ENCODE measurements around the gene KRTAP4-2. TPM values are rescaled to one million over a fixed set of nuclear protein-coding genes. Genes with fewer than 3 reads are reported as not detected.

KRTAP4-2 gene
- total and polyA plus RNA-seq, 2 of the 13 experiments (the other 11 are each of a cell fraction or from before 2014, with no cell fraction given): not detected

DNA sequence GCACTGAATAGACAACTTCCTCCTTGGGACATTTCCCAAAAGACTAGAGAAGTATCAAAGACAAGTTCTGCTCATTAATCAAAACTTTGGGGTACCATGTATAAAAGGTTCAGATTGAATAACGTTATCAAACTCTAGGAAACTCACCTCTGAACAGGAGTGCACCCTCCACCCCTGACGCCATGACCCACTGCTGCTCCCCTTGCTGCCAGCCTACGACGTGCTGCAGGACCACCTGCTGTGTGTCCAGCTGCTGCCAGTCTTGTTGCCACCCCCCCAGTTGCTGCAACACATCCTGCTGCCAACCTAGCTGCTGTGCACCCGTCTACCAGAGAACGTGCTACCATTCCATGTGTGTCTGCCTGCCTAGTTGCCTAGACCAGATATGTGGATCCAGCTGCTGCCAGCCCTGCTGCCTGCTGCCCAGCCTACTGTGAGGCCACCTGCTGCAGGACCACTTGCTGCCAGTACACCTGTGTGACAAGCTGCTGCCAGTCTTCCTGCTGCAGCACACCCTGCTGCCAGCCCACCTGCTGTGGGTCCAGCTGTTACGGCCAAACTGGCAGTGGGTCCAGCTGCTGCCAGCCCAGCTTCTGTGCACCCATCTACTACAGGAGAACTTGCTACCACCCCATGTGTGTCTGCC, 34.6 kb upstream of the KRTAP4-2 start:
- in situ Hi-C loops (cut with HindIII; ENCODE audit: extremely low pct_ligation_motif_present, low pct_unique_long_range_greater_than_20kb) (no loop called here), intact Hi-C loops (cut with micrococcal nuclease; ENCODE audit: unreplicated experiment) (no loop called here)
- POLR2A ChIA-PET: no interaction called here
- no peak for TF ChIP-seq TBP (CRISPR knock-in tag; IDR thresholded peaks at IDR 0.05)
- no peak for TF ChIP-seq ZNF30 (CRISPR knock-in tag; IDR thresholded peaks at IDR 0.05)
- 0 out of 2 replicates have a peak, but pooled peaks have one; percentile 44 for TF ChIP-seq GPN1 (CRISPR knock-in tag; IDR thresholded peaks at IDR 0.05; ENCODE audit: borderline replicate concordance)
- no peak for TF ChIP-seq ZIK1 (CRISPR knock-in tag; IDR thresholded peaks at IDR 0.05; ENCODE audit: borderline replicate concordance, low read depth)
- H3K4me2 ChIP-seq (ENCODE audit: low read depth, low read length): no peak overlapping the region
- 0% methylated on average over 6 of the region's 7 CpGs for WGBS (ENCODE audit: low lambda C conversion rate)
- FAIRE-seq: no peak
- H3K9me3 ChIP-seq (ENCODE audit: low read length): 0 out of 2 replicates have a peak, but pooled peaks cover 2% of the 10 kb centered on the region
- no peak for DNase-seq (ENCODE audit: low spot score)
- BruUV-seq (replicated peaks): no TSS peak
- H3K27me3 ChIP-seq (ENCODE audit: control insufficient read depth in 1 of 2, insufficient read depth in 2 of 2, low read length in 2 of 2): peaks cover 0 to 33% of the 10 kb centered on the region in 2 experiments; a peak in 3 of 5 replicates
- H3K27ac ChIP-seq (ENCODE audit: extremely low read length, insufficient read depth, low read length): no peak overlapping the region
- H3K4me1 ChIP-seq (ENCODE audit: insufficient read depth, low read length): peaks cover 6% of the 10 kb centered on the region; the same call in 1 of the 2 replicates
- CTCF ChIA-PET (ENCODE audit: low intra/inter-chr PET ratio, low total read pairs): no interaction called here
- H3K4me3 ChIP-seq (replicated peaks in 1 of 3; ENCODE audit: insufficient read depth in 1 of 3, low read depth in 2 of 3, low read length in 3 of 3): no peak overlapping the region
- no peaks in the 10 kb centered on the region for H3K79me2 ChIP-seq (ENCODE audit: insufficient read depth, low read length)
- ATAC-seq: no peak
- no peaks in the 10 kb centered on the region for H4K20me1 ChIP-seq (ENCODE audit: insufficient read depth, low read length)
- H2AFZ ChIP-seq (ENCODE audit: low read length): no peak overlapping the region
- H3K9ac ChIP-seq (ENCODE audit: insufficient read depth, low read depth, low read length): no peak overlapping the region
- H3K36me3 ChIP-seq (replicated peaks in 1 of 2; ENCODE audit: control insufficient read depth in 1 of 2, insufficient read depth in 2 of 2, low read length in 2 of 2): no peaks in the 10 kb centered on the region

DNA sequence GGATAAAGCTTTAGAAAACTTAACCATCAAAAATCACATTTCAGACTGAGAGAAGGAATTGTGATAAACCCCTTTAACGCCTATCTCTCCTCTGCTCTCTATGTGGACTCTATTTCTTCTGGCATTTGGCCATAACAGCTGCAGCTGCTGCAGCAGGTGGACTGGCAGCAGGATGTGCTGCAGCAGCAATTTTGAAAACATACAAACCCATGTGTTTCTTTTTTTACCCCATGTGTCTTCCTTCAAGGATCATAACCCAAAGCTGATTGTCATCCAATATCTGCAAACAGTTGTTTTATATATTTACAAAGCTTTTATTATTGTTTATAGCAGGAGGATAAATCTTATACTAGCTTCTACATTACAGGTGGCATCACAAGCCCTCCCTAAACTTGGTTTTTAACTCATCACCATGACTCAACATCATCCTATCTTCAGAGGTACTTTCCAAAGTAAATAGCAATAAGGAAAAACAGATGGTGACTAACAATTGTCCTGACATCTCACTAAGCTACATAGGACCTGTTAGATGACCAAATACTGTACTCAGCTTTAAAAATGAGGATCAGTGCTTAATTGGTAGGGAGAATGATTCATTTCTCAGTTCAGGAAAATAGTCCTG, 33.9 kb upstream of the KRTAP4-2 start:
- no peak overlapping the region for H3K9ac ChIP-seq (ENCODE audit: insufficient read depth, low read depth, low read length)
- no peak for TF ChIP-seq ATRX (CRISPR knock-in tag; IDR thresholded peaks at IDR 0.05; ENCODE audit: borderline replicate concordance)
- peak; percentile 99 for TF ChIP-seq MNT (IDR thresholded peaks at IDR 0.05)
- TF ChIP-seq MXD4 (CRISPR knock-in tag; IDR thresholded peaks at IDR 0.05): no peak
- TF ChIP-seq DPF2 (CRISPR knock-in tag; IDR thresholded peaks at IDR 0.05; ENCODE audit: borderline replicate concordance, low read depth): no peak
- no peak for TF ChIP-seq ELF3 (CRISPR knock-in tag; IDR thresholded peaks at IDR 0.05)
- 0 out of 4 replicates have a peak, but pooled peaks of 1 of the 2 experiments have one; percentile 12 for TF ChIP-seq MAFK (conservative IDR thresholded peaks at IDR 0.05 in 1 of 2, IDR thresholded peaks at IDR 0.05 in 1 of 2; ENCODE audit: low read length in 2 of 2)
- H3K9me3 ChIP-seq (ENCODE audit: low read length): 0 out of 2 replicates have a peak, but pooled peaks cover 5% of the 10 kb centered on the region
- ATAC-seq (no peak), DNase-seq (ENCODE audit: low spot score) (no peak), FAIRE-seq (no peak)
- 0% methylated on average over 1 of the region's 1 CpG for WGBS (ENCODE audit: low lambda C conversion rate)
- BruUV-seq (replicated peaks): no TSS peak
- H4K20me1 ChIP-seq (ENCODE audit: insufficient read depth, low read length): no peaks in the 10 kb centered on the region
- CTCF ChIA-PET (ENCODE audit: low intra/inter-chr PET ratio, low total read pairs): no interaction called here
- no peak overlapping the region for H2AFZ ChIP-seq (ENCODE audit: low read length)
- no peaks in the 10 kb centered on the region for H3K79me2 ChIP-seq (ENCODE audit: insufficient read depth, low read length)
- no peak overlapping the region for H3K4me3 ChIP-seq (replicated peaks in 1 of 3; ENCODE audit: insufficient read depth in 1 of 3, low read depth in 2 of 3, low read length in 3 of 3)
- POLR2A ChIA-PET: no interaction called here
- H3K36me3 ChIP-seq (replicated peaks in 1 of 2; ENCODE audit: control insufficient read depth in 1 of 2, insufficient read depth in 2 of 2, low read length in 2 of 2): no peaks in the 10 kb centered on the region
- H3K4me1 ChIP-seq (ENCODE audit: insufficient read depth, low read length): peaks cover 6% of the 10 kb centered on the region; the same call in 1 of the 2 replicates
- H3K27me3 ChIP-seq (ENCODE audit: control insufficient read depth in 1 of 2, insufficient read depth in 2 of 2, low read length in 2 of 2): peaks cover 0 to 33% of the 10 kb centered on the region in 2 experiments; a peak in 3 of 5 replicates
- no peak overlapping the region for H3K4me2 ChIP-seq (ENCODE audit: low read depth, low read length)
- no peak overlapping the region for H3K27ac ChIP-seq (ENCODE audit: extremely low read length, insufficient read depth, low read length)
- intact Hi-C loops (cut with micrococcal nuclease; ENCODE audit: unreplicated experiment) (no loop called here), in situ Hi-C loops (cut with HindIII; ENCODE audit: extremely low pct_ligation_motif_present, low pct_unique_long_range_greater_than_20kb) (no loop called here)

All from HepG2 (cell line).